MM.1S (cell line): Measurements from ENCODE around the gene LSM7.

ENCODE experiments used
- DNase-seq: peaks from one replicate; pipeline ENCODE4 v3.0.0-alpha.2; 2015
- H2AFZ ChIP-seq: fragments of 300-600 bp; sonication (generic); 2 replicates; pipeline ENCODE4 v1.6.0; 2016; ENCODE audit warnings: antibody characterized with exemption, low read length
- H3F3A ChIP-seq: fragments of 300-600 bp; sonication (generic); 2 replicates; pipeline ENCODE4 v1.6.1; 2016; ENCODE audit warnings: mild to moderate bottlenecking, antibody characterized with exemption, low read length, moderate library complexity, mixed read lengths; ENCODE audit not compliant: insufficient read depth
- H3K27ac ChIP-seq: fragments of 300-600 bp; sonication (generic); 2 replicates; pipeline ENCODE4 v1.5.1; 2016; ENCODE audit warnings: mild to moderate bottlenecking, low read length
- H3K27me3 ChIP-seq: fragments of 300-600 bp; sonication (generic); replicated peaks from 2 replicates; pipeline ENCODE4 v1.6.0; 2016; ENCODE audit warnings: low read length; ENCODE audit not compliant: insufficient read depth
- H3K36me3 ChIP-seq: fragments of 300-600 bp; sonication (generic); replicated peaks from 2 replicates; pipeline ENCODE4 v1.6.1; 2016; ENCODE audit warnings: mild to moderate bottlenecking, low read length, mixed read lengths; ENCODE audit not compliant: insufficient read depth
- H3K4me1 ChIP-seq: fragments of 300-600 bp; sonication (generic); 2 replicates; pipeline ENCODE4 v1.6.1; 2016; ENCODE audit warnings: low read length, mixed read lengths
- H3K4me2 ChIP-seq: fragments of 300-600 bp; sonication (generic); 2 replicates; pipeline ENCODE4 v1.6.0; 2016; ENCODE audit warnings: low read depth, low read length
- H3K4me3 ChIP-seq: fragments of 300-600 bp; sonication (generic); 2 replicates; pipeline ENCODE4 v1.5.1; 2016; ENCODE audit warnings: low read length, mixed read lengths
- H3K79me2 ChIP-seq: fragments of 300-600 bp; sonication (generic); 2 replicates; pipeline ENCODE4 v1.6.1; 2016; ENCODE audit warnings: mixed run types, low read length, mixed read lengths
- H3K9ac ChIP-seq: fragments of 300-600 bp; sonication (generic); 2 replicates; pipeline ENCODE4 v1.6.1; 2016; ENCODE audit warnings: low read length, mixed read lengths
- H3K9me2 ChIP-seq: fragments of 300-600 bp; sonication (generic); replicated peaks from 2 replicates; pipeline ENCODE4 v1.6.1; 2016; ENCODE audit warnings: mild to moderate bottlenecking, low read length, mixed read lengths; ENCODE audit not compliant: insufficient read depth
- H3K9me3 ChIP-seq: fragments of 300-600 bp; sonication (generic); replicated peaks from 2 replicates; pipeline ENCODE4 v1.6.1; 2016; ENCODE audit warnings: mild to moderate bottlenecking, low read length, mixed read lengths; ENCODE audit not compliant: insufficient read depth
- H4K20me1 ChIP-seq: fragments of 300-600 bp; sonication (generic); 2 replicates; pipeline ENCODE4 v1.6.1; 2016; ENCODE audit warnings: mild to moderate bottlenecking, low read length, moderate library complexity, mixed read lengths; ENCODE audit not compliant: insufficient read depth
- CTCF ChIP-seq: fragments of 300-600 bp; sonication (generic); IDR thresholded peaks from 2 replicates; pipeline ENCODE4 v1.5.1; 2016; ENCODE audit warnings: antibody characterized with exemption, low read length, mixed read lengths
- EZH2 ChIP-seq: fragments of 300-600 bp; sonication (generic); optimal IDR thresholded peaks from 2 replicates; pipeline ENCODE3; 2017; ENCODE audit warnings: low read depth, mild to moderate bottlenecking, antibody characterized with exemption, low read length, mixed read lengths
- EZH2phosphoT487 ChIP-seq: fragments of 300-600 bp; sonication (generic); IDR thresholded peaks from 2 replicates; pipeline ENCODE4 v1.6.1; 2018; ENCODE audit warnings: antibody characterized with exemption, low read length

Gene LSM7

GRCh38 chr19:2345076-2345475 is 16.7 kb upstream of the LSM7 start:
- no peak overlapping the region for H3K27ac ChIP-seq
- H2AFZ ChIP-seq = no peak overlapping the region
- no peaks in the 10 kb centered on the region for H3K9me3 ChIP-seq
- no peaks in the 10 kb centered on the region for H3K4me1 ChIP-seq
- no peaks in the 10 kb centered on the region for H3F3A ChIP-seq
- H3K9me2 ChIP-seq = no peaks in the 10 kb centered on the region
- no peak overlapping the region for H3K4me3 ChIP-seq
- H3K27me3 ChIP-seq = no peaks in the 10 kb centered on the region
- H3K79me2 ChIP-seq = no peaks in the 10 kb centered on the region
- no peak for TF ChIP-seq EZH2
- no peak for TF ChIP-seq CTCF
- no peak for TF ChIP-seq EZH2phosphoT487
- no peak overlapping the region for H3K4me2 ChIP-seq
- no peak overlapping the region for H3K9ac ChIP-seq
- peaks cover 5% of the 10 kb centered on the region; the same call in 1 of the 2 replicates for H3K36me3 ChIP-seq
- no peak for DNase-seq
- H4K20me1 ChIP-seq = no peaks in the 10 kb centered on the region

DNA sequence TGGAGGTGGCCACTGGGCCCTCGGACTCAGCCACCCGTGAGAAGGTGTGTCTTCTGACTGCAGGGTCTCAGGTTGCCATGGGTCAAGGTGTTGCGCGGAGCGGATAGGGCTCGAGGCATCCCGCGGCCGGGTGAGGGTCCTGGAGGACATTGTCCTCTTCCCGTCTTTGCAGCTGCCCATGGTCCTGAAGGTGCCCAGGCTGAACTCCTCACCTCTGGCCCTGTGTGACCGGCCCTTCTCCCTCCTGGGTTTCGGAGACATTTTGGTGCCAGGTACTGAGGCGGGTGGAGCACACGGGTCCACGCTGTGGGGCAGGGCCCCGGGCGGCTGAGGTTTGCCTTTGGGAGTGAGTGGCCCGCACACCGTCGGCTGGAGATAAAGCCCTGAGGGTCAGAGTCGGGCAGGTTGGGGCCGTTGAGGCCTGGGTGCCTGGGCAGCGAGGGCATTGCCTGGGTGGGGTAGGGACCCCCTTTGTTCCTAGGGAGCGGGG is 16.0 kb upstream of the LSM7 start:
- Histone ChIP-seq H3K9me2 (no peaks in the 10 kb centered on the region), H3F3A (no peaks in the 10 kb centered on the region), H3K4me1 (no peaks in the 10 kb centered on the region), H3K9ac (no peak overlapping the region), H3K27ac (no peak overlapping the region), H3K79me2 (no peaks in the 10 kb centered on the region; the same call in 1 of the 2 replicates), H2AFZ (no peak overlapping the region), H3K9me3 (no peaks in the 10 kb centered on the region), H3K4me2 (no peak overlapping the region), H3K4me3 (no peak overlapping the region), H3K36me3 (peaks cover 5% of the 10 kb centered on the region; the same call in 1 of the 2 replicates), H3K27me3 (no peaks in the 10 kb centered on the region), H4K20me1 (no peaks in the 10 kb centered on the region)
- TF ChIP-seq CTCF (no peak), EZH2phosphoT487 (no peak), EZH2 (no peak)
- no peak for DNase-seq

DNA sequence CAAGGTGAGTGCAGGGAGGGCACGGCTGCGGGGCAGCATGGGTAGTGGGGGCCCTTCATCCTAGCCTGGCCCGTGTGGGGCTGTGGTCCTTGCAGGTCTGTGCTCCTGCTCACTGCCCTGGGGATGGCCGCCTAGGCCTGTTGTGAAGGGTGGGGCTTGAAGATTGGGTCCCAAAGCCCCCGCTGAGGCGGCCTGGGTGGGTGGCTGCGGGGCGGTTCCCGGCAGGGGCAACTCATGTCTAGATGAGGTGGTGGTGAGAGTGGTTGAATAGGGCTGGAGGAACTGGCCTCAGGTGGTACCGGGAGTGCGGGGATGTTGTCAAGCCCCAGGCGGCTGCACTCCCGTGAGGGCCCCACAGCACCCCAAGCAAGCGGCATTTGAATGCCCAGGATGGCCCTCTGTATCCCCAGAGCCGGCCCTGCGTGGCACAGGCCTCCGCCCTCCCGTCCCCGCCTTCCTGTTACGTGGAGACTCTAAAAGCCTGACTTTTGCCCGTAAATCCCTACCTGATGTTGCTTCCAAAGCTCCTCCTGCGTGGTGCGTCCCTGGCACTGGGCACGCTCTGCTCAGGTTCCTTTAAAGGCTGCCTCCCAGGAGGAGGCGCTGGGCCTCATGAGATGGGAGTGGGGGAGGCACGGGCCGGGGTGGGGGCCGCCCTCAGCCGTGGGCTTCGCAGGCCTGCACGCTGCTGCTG is 15.1 kb upstream of the LSM7 start:
- H3K36me3 ChIP-seq = peaks cover 5% of the 10 kb centered on the region; the same call in 1 of the 2 replicates
- no peak for DNase-seq
- peaks cover 5% of the 10 kb centered on the region; the same call in 1 of the 2 replicates for H3K79me2 ChIP-seq
- H3K4me1 ChIP-seq = no peaks in the 10 kb centered on the region
- no peak overlapping the region for H3K4me3 ChIP-seq
- no peak overlapping the region for H2AFZ ChIP-seq
- H3K27ac ChIP-seq = no peak overlapping the region
- no peaks in the 10 kb centered on the region for H4K20me1 ChIP-seq
- H3K9me2 ChIP-seq = no peaks in the 10 kb centered on the region
- H3K9ac ChIP-seq = no peak overlapping the region
- H3K9me3 ChIP-seq = no peaks in the 10 kb centered on the region
- H3F3A ChIP-seq = no peaks in the 10 kb centered on the region
- no peak overlapping the region for H3K4me2 ChIP-seq
- no peaks in the 10 kb centered on the region for H3K27me3 ChIP-seq
- TF ChIP-seq EZH2 (no peak), EZH2phosphoT487 (no peak), CTCF (no peak)
